Heart left ventricle (tissue), 13 donors: ENCODE results near the gene CFAP77.

Experiments
- CTCF ChIP-seq, 12 donors: fragments of 200-600 bp; sonication (generic) in 4 of 12; IDR thresholded peaks; one replicate each; pipeline versions ENCODE4 v1.5.0 to v1.8.0; 2018 to 2022; ENCODE audit warnings: antibody characterized with exemption in 12 of 12, mild to moderate bottlenecking in 5 of 12
- POLR2A ChIP-seq, 2 donors: fragments of 450-650 bp; IDR thresholded peaks; one replicate each; pipeline ENCODE4 v1.6.1; 2017; ENCODE audit warnings: antibody characterized with exemption in 2 of 2, mild to moderate bottlenecking in 2 of 2, moderate library complexity in 2 of 2
- donor health status: ischemic (EF 13 %, LVEDD 7.1; RV severe dilation, severe dysfunction).
- donor health status: DM: no; HTN: yes; CAD: no.
- donor health status: DM: no; HTN: no; CAD: no.
- donor health status: ischemic (EF 25% LVEDD 6.9; RV normal size, moderate dysfunction).
- donor health status: ischemic (EF 25% LVEDD 5.7; RV mildly dilated, moderate dysfunction).
- donor health status: ischemic (EF 35%, LVEDD 5.7; RV mildly dilated, moderate dysfunction).
- donor health status: nonischemic (EF 11% LVEDD 7.7; RV severe dilation, severe dysfunction).
- donor health status: DM: yes; HTN: yes; CAD: no.
- donor health status: PGD.
- donor health status: ischemic (EF 29% LVEDD 5.4; RV normal size, mild dysfunction).
- donor health status: nonischemic (EF 23%, LVEDD 6.1; RV moderate dilation, normal function).

GRCh38 chr9:132583584-132584304 is 173.7 kb downstream of the CFAP77 start:
- TF ChIP-seq POLR2A (IDR thresholded peaks at IDR 0.05) (no peak), CTCF (IDR thresholded peaks at IDR 0.05) (no peak)
